Esophagus squamous epithelium (tissue), 4 donors: ENCODE measurements around the gene SAMD14.

Experiments
- POLR2A ChIP-seq, 4 donors: fragments of 450-650 bp; IDR thresholded peaks; one replicate each; pipeline ENCODE4 v1.6.1; 2017; ENCODE audit warnings: antibody characterized with exemption in 4 of 4, mild to moderate bottlenecking in 4 of 4, moderate library complexity in 3 of 4
- TF ChIP-seq, protein P1 (sequence below), 6 experiments: fragments of 450-650 bp in 4 of 6; fragments of 200-600 bp in 2 of 6; sonication (generic) in 2 of 6; IDR thresholded peaks; one replicate each; pipeline ENCODE4 v1.5.1; 2016 to 2019; ENCODE audit warnings: antibody characterized with exemption in 6 of 6, mild to moderate bottlenecking in 4 of 6, moderate library complexity in 4 of 6

DNA sequence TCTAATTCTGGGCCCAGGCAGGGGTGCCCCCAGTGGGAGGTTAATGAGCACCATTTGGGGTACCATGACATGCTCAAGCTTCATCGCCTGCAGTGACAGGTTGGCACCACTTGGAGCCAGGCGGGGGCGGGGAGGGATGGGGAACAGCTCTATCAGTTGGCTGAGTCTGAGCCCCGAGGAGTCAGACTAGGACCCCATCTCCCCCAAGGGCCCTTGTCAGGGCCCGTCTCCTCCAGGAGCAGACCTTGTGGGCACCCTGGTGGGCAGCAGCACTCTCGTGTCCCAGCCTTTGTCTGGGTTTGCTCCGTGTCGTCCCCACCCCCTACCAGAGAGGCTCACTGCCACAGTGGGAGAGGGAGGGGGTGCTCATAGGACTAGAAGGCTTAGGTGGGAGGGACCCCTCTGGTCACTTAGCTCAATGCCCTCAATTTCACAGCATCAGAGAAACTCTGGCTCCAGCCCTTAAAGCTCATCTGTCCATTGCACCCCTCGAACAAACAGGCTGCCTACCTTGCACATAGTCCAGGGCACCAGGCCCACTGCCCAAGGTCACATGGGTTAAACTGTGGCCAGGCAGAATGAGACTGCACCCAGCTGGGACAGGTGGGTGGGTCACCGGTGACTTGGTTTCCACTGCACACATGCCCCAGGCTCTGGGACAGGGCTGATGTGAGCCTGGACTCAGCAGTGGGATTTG is 16.4 kb upstream of the SAMD14 start:
- TF ChIP-seq, protein P1, sequence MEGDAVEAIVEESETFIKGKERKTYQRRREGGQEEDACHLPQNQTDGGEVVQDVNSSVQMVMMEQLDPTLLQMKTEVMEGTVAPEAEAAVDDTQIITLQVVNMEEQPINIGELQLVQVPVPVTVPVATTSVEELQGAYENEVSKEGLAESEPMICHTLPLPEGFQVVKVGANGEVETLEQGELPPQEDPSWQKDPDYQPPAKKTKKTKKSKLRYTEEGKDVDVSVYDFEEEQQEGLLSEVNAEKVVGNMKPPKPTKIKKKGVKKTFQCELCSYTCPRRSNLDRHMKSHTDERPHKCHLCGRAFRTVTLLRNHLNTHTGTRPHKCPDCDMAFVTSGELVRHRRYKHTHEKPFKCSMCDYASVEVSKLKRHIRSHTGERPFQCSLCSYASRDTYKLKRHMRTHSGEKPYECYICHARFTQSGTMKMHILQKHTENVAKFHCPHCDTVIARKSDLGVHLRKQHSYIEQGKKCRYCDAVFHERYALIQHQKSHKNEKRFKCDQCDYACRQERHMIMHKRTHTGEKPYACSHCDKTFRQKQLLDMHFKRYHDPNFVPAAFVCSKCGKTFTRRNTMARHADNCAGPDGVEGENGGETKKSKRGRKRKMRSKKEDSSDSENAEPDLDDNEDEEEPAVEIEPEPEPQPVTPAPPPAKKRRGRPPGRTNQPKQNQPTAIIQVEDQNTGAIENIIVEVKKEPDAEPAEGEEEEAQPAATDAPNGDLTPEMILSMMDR (IDR thresholded peaks at IDR 0.05) = peak in 3 of 6 experiments; percentile 13 to 41 (median 16)
- no peak for TF ChIP-seq POLR2A (IDR thresholded peaks at IDR 0.05)
